Gastrocnemius medialis (tissue), 4 donors: Measurements from ENCODE around the gene CCDC178.

Source experiments
- POLR2A ChIP-seq, 2 donors: fragments of 450-650 bp; IDR thresholded peaks; one replicate each; pipeline ENCODE4 v1.6.1; 2017; ENCODE audit warnings: antibody characterized with exemption in 2 of 2, mild to moderate bottlenecking in 2 of 2, moderate library complexity in 2 of 2
- TF ChIP-seq, protein P1 (sequence below), 5 experiments: fragments of 450-650 bp in 3 of 5; fragments of 200-600 bp in 2 of 5; sonication (generic) in 2 of 5; IDR thresholded peaks in 4 of 5; conservative IDR thresholded peaks in 1 of 5; 1 replicate in 4 of 5; 2 replicates in 1 of 5; pipeline ENCODE4 v1.5.1; 2016 to 2019; ENCODE audit warnings: antibody characterized with exemption in 5 of 5, mild to moderate bottlenecking in 3 of 5, moderate library complexity in 3 of 5

DNA sequence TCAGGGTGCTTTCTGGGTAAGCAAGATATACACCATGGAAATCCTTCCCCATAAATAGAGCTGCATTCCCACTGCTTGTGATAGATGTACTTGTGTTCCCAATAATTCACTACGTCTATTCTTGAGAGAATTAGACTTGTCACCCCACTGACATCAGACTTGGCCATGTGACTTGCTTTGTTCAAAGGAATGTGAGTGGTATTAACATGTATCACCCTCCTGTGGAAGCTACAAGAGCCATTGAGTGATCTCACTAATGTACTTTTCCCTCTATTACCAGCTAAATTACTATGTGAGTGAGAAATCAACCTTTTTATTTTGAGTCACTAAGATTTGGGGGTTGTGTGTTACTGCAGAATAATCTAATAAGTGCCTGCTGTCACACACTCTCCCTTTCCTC lies 176.0 kb downstream of the CCDC178 start:
- TF ChIP-seq, protein P1, sequence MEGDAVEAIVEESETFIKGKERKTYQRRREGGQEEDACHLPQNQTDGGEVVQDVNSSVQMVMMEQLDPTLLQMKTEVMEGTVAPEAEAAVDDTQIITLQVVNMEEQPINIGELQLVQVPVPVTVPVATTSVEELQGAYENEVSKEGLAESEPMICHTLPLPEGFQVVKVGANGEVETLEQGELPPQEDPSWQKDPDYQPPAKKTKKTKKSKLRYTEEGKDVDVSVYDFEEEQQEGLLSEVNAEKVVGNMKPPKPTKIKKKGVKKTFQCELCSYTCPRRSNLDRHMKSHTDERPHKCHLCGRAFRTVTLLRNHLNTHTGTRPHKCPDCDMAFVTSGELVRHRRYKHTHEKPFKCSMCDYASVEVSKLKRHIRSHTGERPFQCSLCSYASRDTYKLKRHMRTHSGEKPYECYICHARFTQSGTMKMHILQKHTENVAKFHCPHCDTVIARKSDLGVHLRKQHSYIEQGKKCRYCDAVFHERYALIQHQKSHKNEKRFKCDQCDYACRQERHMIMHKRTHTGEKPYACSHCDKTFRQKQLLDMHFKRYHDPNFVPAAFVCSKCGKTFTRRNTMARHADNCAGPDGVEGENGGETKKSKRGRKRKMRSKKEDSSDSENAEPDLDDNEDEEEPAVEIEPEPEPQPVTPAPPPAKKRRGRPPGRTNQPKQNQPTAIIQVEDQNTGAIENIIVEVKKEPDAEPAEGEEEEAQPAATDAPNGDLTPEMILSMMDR (IDR thresholded peaks at IDR 0.05 in 4 of 5, conservative IDR thresholded peaks at IDR 0.05 in 1 of 5) = no peak
- TF ChIP-seq POLR2A (IDR thresholded peaks at IDR 0.05) = no peak
